ENCODE data around the gene S100A5.
A peak's percentile ranks its signal among the peaks of the same experiment; 100 is the strongest.
"Not testable (repeated sequence)": the region's sequence is repeated elsewhere in the genome, so short reads cannot be mapped to it uniquely, and the experiment has no call there.

The S100A5 gene

DNA sequence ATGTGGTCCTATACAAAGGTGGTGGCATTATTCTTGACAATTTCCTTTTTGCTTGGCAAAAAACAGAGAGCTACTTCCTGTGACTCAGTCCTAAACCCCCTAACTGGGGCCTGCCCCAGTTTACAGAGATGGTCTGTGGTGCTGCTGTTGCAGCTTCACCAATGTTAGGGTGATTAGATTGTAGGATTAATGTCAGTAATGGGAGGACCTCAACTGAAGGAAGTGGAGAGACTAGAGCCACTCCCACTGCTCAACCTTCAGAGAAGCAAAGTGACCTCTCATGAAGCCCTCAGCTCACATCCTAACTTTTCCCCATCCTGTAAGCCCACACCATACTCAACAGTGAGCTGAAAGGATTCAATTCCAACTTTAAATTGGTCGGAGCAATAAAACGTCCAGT, 8.6 kb downstream of the S100A5 start:
- DNase-seq = peak; percentile 26

DNA sequence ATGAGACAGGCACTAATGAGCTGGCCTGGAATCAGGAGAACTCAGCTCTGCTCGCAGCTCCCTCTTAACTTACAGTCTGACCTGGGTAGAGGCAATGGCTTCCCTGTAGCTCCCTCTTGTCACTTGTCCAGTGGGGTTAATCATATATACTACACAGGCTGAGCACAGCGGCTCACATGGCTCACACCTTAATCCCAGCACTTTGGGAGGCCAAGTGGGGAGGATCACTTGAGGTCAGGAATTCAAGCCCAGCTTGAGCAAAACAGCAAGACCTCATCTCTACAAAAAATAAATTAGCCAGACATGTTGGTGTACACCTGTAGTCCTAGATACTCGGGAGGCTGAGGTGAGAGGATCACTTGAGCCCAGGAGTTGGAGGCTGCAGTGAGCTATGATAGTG, 9.1 kb downstream of the S100A5 start:
- no peak for DNase-seq

DNA sequence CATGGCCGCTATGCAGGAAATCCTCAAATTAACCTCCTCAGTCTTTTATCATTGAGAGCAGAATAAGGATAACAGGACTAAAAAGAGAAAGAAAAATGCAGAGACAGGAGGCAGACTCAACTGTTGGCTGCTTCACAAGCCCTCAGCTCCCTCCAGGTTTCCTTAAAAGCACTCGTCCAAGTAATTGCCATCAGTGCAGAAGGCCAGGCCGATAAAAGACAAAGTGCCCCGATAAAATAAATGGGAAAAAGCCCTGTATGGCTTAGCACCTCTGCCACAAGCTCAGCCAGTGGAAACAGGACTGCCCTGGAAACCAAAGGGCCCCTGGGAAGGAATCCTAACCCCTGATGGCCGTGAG, 13.1 kb downstream of the S100A5 start:
- DNase-seq = no peak

DNA sequence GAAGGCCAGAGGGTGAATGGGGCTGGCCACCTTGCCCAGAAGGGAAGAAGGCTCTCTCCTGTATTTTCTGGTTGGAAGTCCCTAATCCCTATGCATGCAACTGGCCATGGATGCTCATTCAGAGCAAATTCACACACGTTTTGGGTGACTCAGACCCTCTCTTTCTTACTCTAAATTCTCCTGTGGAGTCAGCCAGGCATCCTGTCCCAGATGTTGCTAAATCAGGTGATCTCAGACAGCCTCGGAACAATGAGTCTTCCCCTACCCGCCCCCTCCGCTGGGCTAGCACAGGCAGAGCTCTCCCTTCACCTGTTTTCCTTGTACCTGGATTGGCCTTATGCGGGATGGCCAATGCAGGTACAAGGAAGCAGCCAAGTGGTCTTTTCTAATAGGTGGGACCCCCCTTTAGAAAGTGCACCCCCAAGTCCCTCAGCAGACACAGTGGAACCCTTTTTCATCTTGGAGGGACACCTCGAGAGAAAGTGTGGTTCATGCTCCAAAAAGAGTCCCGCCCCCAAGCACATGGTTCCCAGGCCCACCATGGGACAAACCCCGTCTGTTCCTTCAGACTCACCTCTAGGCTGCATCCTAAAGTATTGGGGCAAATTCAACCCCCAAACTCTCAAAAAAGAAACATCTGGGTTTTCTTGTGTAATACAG, 13.6 kb downstream of the S100A5 start:
- no peak for DNase-seq

DNA sequence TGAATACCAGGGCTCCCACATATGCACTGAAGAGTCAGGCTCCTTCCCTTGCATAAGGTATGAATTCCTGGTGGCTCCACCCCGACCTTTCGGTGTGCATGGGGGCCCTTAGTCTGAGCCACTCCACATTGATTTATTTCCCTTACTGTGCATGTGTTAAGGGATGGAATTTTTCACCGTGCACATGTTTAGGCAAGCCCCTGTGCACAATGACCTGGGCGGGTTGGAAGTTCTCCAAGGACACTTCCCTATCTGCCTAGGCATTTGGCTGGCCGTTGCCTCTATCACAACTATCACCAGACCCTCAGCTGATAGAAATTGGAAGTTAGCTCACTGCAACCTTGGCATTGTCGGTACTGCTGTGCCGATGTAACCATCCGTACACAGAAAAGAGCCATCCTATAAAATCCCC, 14.6 kb downstream of the S100A5 start:
- no peak for DNase-seq

DNA sequence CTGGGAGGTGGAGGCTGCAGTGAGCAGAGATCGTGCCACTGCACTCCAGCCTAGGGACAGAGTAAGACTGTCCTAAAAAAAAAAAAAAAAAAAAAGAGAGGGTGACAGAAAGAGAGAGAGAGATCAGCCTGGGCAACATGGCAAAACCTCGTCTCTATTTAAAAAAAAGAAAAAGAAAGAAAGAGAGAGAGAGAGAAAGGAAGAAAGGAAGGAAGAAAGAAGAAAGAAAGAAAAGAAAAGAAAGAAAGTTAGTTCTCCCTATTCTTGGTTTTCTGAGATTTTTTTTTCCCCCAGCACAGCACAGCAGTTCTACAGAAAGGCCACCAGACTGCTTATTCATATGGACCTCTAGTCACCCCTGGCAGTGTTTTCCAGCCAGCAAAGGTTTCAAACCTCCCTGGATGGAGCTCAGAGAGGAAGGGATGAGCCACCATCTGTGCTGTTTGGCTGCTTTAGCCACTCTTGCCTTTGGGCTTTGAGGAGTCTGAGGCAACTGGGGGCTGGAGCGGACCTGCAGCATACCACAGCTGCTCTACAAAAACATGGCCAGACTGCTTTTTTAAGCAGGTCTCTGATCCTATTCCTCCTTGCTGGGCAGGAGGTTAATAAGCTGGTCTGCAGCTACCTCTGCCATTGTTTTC, 15.5 kb downstream of the S100A5 start:
- DNase-seq = no peak

DNA sequence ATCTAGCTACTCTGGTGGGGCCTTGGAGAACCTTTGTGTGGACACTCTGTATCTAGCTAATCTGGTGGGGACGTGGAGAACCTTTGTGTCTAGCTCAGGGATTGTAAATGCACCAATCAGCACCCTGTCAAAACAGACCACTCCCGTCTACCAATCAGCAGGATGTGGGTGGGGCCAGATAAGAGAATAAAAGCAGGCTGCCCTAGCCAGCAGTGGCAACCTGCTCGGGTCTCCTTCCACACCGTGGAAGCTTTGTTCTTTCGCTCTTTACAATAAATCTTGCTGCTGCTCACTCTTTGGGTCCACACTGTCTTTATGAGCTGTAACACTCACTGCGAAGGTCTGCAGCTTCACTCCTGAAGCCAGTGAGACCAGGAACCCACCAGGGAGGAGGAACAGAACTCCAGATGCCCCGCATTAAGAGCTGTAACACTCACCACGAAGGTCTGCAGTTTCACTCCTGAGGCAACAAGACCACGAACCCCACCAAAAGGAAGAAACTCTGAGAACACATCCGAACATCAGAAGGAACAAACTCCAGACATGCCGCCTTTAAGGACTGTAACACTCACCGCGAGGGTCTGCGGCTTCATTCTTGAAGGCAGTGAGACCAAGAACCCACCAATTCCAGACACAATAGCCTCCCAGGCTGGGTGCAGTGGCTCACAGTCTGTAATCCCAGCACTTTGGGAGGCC, 18.2 kb downstream of the S100A5 start:
- DNase-seq = not testable (repeated sequence)

DNA sequence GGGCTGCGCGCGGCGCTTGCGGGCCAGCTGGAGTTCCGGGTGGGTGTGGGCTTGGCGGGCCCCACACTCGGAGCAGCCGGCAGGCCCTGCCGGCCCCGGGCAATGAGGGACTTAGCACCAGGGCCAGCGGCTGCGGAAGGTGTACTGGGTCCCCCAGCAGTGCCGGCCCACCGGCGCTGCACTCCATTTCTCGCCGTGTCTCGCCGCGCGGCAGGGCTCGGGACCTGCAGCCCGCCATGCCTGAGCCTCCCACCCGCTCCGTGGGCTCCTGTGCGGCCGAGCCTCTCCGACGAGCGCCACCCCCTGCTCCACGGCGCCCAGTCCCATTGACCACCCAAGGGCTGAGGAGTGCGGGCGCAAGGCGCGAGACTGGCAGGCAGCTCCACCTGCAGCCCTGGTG, 18.9 kb downstream of the S100A5 start:
- DNase-seq = not testable (repeated sequence)

DNA sequence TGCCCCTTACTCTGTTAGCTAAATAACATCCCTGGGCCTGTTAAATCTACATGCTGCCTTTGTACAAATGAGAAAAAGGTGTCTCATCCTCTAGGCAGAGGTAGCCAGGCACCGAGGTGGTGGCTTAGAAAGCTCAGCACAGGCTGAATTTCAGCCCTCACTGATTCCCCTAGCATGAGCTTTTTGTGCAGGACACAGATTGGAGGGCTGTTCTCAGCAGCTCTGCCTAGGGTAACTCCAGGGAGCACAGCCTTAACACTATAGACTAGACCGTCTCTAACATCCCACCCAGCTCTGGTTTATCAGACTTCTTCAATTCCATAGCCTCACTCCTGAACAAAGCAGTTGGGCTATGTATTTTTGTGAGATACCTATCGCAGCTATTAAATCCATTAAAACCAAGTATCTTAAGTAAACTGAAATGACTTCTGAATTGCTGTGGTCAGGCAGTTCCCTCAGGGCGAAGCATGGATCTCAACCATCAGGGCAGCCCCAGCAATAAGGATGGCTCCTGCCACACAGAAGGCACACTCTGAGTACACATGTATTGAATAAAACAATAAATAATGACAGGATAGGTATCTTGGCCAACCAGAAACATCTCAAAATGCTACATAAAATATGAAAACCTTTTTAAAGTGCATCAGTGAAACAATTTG, 19.8 kb downstream of the S100A5 start:
- no peak for DNase-seq

DNA sequence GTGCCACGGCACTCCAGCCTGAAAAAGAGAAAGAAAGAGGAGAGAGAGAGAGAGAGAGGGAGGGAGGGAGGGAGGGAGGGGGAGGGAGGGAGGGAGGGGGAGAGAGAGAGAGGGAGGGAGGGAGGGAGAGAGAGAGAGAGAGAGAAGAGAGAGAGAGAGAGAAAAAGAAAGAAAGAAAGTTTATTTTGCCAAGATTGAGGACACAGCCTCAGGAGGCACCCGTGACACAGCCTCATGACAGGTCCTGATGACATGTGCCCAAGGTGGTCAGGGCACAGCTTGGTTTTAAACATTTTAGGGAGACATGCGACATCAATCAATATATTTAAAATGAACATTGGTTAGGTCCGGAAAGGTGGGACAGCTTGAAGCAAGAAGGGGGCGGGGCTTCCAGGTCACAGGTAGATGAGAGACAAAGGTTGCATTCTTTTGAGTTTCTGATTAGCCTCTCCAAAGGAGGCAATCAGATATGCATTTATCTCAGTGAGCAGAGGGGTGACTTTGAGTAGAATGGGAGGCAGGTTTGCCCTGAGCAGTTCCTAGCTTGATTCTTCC, 20.5 kb downstream of the S100A5 start:
- not testable (repeated sequence) for DNase-seq

DNA sequence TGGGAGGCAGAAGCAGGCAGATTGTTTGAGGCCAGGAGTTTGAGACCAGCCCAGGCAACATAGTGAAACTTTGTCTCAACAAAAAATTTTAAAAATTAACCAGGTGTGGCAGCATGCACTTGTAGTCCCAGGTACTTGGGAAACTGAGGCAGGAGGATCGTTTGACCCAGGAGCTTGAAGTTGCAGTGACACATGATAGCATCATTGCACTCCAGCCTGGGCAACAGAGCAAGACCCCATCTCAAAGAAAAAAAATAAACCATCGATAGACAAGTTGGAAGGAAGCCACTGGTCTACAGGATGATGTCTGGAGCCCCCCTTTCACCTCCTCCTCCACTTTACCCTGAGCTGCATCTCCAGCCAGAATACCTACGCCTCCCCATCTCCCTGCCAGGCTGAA, 21.5 kb downstream of the S100A5 start:
- no peak for DNase-seq

DNA sequence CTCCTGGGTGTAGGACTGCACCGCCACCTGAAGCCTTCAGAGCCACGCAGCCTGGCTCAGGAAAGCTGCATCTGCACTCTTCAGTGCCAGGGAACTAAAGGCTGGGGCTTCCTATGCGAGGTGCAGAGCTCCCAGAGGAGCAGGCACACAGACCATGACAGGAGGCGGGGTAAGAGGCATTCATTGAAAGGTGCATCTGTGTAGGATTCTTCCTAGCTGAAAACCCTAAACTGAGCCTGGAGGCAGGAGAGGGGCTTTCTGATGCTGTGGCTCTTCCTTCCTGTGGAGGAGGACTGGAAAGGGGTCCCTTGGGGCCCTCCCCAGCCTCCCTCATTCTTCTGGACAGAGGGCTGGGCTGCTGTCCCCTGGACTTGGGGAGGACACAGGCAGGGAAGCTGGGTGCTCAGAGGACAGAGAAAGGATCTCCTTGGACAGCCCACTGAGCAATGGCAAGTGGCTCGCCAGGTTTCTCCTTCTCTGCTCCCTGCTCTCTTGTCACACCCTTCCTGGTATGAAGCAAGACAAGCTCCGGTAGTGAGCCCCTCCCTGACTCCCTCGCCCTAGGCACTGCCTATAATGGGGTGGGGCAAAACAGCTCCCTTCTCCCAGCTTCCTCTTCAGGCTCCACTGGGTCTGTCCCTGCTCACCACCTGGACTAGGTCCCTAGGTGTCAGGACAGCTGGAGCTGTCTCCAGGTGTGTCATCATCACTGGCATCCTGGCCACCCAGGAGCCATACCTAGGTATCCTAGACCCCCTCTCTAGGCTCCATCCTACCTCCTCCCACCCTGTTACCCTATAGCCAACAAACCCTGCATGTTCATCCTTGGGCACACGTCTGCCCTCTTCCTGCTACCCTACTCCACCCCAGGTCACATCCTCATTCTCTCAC, 25.0 kb downstream of the S100A5 start:
- DNase-seq = no peak

DNA sequence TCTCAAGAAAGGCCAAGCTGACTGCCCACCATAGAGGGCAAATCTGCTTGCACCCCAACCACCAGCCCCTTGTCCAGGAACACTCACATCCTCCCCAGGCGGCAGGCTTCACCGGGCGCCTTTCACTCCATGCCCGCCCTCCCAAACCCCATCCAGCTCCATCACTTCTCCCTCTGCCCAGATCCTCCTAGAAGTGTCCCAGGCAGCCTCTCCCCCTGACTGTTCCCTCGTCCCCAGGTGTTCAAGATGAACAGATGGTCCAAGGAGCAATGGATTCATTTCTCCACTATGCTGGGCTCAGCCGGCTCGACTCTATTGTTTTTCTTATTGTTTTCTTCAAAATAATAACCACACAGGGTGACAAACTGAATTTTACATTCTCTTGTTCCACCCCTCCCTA, 27.1 kb downstream of the S100A5 start:
- DNase-seq = no peak

DNA sequence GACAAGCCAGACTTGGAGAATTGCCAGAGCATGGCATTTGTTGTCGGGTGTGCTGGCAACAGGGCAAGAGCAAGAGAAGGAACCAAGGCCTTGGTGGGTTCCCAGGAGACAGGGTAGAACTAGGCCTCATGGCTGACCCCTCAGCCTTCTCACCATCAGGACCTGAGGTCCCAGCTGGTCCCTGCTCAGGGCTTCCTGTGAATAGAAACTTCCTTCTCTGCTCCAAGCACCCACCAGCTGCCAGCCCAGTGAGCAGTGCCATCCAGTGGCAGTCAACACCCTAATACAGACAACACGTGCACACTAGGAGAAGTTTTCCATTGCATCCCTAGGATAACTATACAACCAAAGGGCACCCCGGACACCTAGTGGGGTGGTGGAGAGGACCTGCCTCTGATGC, 27.7 kb downstream of the S100A5 start:
- no peak for DNase-seq

DNA sequence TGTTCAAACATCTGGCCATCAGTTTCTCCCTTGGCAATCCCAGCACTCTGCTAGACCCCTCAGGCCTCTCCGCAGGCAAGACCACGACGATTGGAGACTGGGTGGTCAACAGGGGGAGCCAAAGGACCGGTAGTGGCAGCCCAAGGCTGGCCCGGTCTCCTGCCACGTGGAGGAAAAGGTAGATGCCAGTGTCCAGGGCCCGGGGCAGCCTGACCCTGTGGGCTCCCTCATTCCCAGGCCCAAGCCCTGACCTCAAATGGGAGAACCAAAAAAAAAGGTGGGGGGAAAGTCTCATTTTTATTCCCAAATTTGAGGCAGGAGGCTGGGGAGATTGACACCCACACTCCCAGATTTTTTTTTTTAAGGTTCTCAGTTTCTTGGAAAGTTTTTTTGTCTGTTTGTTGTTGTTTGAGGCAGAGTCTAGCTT, 29.7 kb downstream of the S100A5 start:
- DNase-seq = peak; percentile 74

DNA sequence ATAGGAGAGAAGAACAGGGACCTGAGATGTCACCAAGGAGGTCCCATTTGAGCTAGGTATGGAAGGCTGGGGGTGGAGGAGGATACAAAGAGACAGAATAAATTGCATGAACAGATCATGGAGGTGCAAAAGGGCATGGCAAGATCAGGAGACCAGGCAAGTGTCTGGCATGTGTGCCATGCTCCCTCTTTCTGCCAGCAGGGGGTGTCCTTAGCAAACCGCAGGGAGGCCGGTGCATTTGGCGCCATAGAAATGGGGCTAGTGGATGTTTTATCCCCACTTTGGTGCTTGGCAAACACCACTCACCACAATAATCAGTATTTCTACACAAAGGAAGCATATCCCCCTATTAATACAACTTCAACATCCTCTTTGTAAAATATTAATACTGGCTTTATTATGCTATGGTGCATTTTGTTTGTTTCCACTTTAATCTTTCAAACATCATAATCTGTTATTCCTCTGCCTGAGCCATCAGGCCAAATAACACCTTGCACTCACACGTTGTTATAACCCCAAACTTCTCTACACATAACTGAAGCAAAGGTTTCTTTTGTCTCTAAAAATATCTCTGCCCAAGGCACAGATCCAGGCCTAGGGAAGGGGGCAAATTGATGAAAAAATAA, 30.9 kb downstream of the S100A5 start:
- peak; percentile 58 for DNase-seq

DNA sequence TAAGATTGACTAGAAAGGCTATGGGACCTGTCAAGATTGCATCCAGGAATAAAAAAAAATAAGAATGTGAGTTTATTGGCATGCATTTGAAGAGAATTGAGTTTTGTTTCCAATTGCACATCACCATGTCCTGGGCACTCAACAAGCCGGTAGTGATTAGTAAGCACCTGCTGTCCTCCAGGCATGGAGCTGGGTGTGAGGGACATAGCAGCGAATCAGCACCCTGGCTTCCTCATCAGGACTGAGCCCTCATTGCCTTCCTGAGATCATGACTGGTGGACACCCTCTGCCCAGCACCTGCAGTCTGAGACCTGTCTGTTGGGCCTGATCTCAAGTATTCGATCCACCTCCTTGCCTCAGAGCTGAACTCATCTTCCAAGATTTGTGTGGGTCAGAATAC, 31.7 kb downstream of the S100A5 start:
- no peak for DNase-seq

DNA sequence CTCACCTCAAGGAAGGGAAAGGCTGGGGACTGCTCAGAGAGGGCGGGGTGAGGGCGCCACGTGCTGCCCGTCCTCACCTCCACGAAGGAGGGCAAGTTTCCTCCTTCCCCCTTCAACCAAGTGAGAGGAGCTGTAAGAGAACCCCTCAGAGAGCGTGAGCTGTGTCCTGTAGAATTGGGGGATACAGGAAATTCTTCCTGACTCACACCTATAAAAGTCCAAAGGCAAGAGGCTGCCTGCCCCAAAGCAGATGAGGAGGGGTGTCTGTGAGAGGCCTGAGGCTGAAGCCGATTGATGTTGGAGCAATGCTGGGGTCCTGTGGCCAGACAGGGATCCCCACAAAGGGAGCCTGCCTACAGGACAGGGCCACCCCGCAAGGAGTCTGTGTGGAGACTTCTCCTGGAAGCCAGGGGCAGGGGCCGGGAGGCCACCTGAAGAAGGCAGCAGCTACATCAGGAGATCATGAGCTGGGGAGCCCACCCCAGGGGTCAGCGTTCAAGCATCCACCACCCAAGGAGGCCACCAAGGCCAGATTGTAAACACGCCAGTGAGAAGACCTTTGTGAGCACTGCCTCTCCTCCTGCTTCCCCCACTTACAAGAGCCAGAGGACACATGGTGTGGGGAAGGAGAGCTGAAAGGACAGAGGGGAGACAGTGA, 32.7 kb downstream of the S100A5 start:
- no peak for DNase-seq

DNA sequence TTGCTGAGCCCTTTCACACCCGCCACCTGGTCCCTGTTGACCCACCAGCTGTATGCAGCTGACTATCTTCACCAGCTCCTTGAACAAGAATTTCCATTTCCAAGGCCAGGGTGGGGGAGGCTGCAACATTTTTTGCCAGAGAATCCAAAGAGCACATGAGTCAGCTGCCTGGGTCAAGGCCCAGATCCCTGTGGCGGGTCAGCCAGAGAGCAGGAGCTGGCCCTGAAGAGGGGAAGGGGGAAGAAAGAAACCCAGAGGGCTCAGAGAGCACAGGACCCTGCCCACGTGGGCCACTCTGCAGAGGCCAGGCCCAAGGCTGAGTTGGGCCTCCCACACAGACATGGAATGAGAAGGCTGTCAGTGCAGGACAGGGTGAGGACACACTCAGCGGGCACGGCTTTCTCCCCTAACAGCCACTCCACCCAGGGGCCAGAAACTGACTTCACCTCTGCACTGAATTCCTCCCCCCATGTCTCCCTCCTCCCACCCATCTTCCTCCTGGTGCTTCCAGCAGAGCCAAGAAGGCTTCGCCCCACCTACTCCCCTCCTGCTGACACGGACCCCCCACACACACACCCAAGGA, 33.8 kb downstream of the S100A5 start:
- no peak for DNase-seq

DNA sequence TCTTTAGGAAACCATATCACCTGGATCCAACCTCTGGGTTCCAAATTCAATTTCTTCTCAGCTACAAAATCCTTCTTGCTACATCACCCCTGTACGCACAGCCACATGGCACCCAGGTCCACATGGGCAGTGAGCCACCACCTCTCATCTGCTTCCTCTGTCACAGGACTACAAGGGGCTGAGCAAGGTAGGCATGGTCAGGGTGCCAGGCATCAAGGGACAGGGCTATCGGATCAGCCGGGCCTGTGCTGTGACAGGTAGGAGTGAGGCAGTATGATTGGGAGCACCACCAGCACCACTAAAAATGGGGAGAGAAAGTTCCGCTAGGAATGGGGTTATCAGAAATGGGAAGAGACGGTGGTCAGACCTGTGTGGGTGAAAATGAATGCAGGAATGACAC, 34.3 kb downstream of the S100A5 start:
- no peak for DNase-seq

DNA sequence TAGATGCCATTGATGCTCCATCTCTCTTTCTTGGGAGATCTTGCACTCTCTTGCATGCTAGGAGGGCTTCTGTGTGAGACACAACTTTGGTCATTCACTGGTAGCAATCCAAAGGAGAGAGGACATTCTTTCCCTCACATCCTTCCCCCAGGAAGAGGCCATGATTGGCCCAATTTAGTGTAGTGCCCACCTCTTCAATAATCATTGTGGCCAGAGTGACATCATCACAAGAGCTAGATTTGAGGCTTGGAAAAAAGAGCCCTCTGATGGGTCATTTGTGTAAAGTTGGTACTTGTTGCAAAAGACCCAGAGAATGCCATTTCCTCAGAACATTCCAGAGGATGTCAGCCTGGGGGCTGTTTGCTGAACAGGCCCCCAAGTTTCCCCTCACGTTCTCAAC, 35.2 kb downstream of the S100A5 start:
- DNase-seq = no peak

Measured in stimulated activated naive CD4-positive, alpha-beta T cell treated with Interleukin-2 at 50 U/mL for 16 hours (primary cell).